H9 (cell line): ENCODE data around the gene VTCN1. TPM values are rescaled to one million over a fixed set of nuclear protein-coding genes. Genes with fewer than 3 reads are reported as not detected.

ENCODE experiments used
- DNase-seq: peaks from one replicate; pipeline ENCODE4 v3.0.0-alpha.2; 2017
- H2AFZ ChIP-seq: one replicate; pipeline ENCODE4 v1.6.1; 2013; ENCODE audit warnings: mild to moderate bottlenecking, low read length, control low read depth, moderate library complexity
- H2AK5ac ChIP-seq: 2 replicates; pipeline ENCODE4 v1.6.1; 2013; ENCODE audit warnings: low read length, control low read depth, mixed read lengths; ENCODE audit not compliant: insufficient read length
- H2BK120ac ChIP-seq: one replicate; pipeline ENCODE4 v1.6.1; 2013; ENCODE audit warnings: low read depth, mild to moderate bottlenecking, low read length, control low read depth, inconsistent platforms; ENCODE audit not compliant: poor library complexity, severe bottlenecking
- H2BK12ac ChIP-seq: 2 replicates; pipeline ENCODE4 v1.6.1; 2013; ENCODE audit warnings: low read length, control low read depth, mixed read lengths, low read depth; ENCODE audit not compliant: insufficient read length
- H2BK15ac ChIP-seq: 2 replicates; pipeline ENCODE4 v1.6.1; 2013; ENCODE audit warnings: low read depth, low read length, control low read depth
- H2BK20ac ChIP-seq: one replicate; pipeline ENCODE4 v1.6.1; 2013; ENCODE audit warnings: low read depth, mild to moderate bottlenecking, low read length, control low read depth, inconsistent platforms; ENCODE audit not compliant: poor library complexity, severe bottlenecking
- H2BK5ac ChIP-seq: 2 replicates; pipeline ENCODE4 v1.6.1; 2013; ENCODE audit warnings: low read length, control low read depth, mixed read lengths; ENCODE audit not compliant: insufficient read length
- H3K14ac ChIP-seq: 2 replicates; pipeline ENCODE4 v1.6.1; 2013; ENCODE audit warnings: low read length, control low read depth; ENCODE audit not compliant: insufficient read depth
- H3K18ac ChIP-seq: 2 replicates; pipeline ENCODE4 v1.6.1; 2013; ENCODE audit warnings: low read depth, mild to moderate bottlenecking, mixed read lengths, low read length, control low read depth; ENCODE audit not compliant: insufficient read length
- H3K23ac ChIP-seq: 2 replicates; pipeline ENCODE4 v1.6.1; 2013; ENCODE audit warnings: low read length, control low read depth, mixed read lengths, low read depth; ENCODE audit not compliant: insufficient read length
- H3K23me2 ChIP-seq: 2 replicates; pipeline ENCODE4 v1.6.1; 2013; ENCODE audit warnings: low read depth, mild to moderate bottlenecking, mixed read lengths, low read length, control low read depth; ENCODE audit not compliant: insufficient read length, poor library complexity, severe bottlenecking
- H3K27ac ChIP-seq: 2 replicates; pipeline ENCODE4 v1.5.1; 2013; ENCODE audit warnings: low read length, control low read depth, mixed read lengths, low read depth; ENCODE audit not compliant: insufficient read length
- H3K27me3 ChIP-seq: 2 replicates; pipeline ENCODE4 v1.6.1; 2013; ENCODE audit warnings: low read length, control low read depth, inconsistent platforms; ENCODE audit not compliant: insufficient read depth
- H3K4ac ChIP-seq: 2 replicates; pipeline ENCODE4 v1.6.1; 2013; ENCODE audit warnings: low read depth, mild to moderate bottlenecking, control low read depth, inconsistent platforms, low read length, moderate library complexity
- H3K4me1 ChIP-seq: 2 replicates; pipeline ENCODE4 v1.6.1; 2013; ENCODE audit warnings: low read length, control low read depth, inconsistent platforms; ENCODE audit not compliant: insufficient read depth
- H3K4me2 ChIP-seq: 2 replicates; pipeline ENCODE4 v1.6.1; 2013; ENCODE audit warnings: low read length, control low read depth, mixed read lengths; ENCODE audit not compliant: insufficient read length, insufficient read depth
- H3K56ac ChIP-seq: 2 replicates; pipeline ENCODE4 v1.6.1; 2013; ENCODE audit warnings: low read depth, mild to moderate bottlenecking, mixed read lengths, low read length, control low read depth; ENCODE audit not compliant: insufficient read length
- H3K79me1 ChIP-seq: 2 replicates; pipeline ENCODE4 v1.6.1; 2013; ENCODE audit warnings: low read depth, mild to moderate bottlenecking, moderate library complexity, low read length, control low read depth, inconsistent platforms; ENCODE audit not compliant: insufficient read depth, poor library complexity, severe bottlenecking
- H3K79me2 ChIP-seq: 2 replicates; pipeline ENCODE4 v1.6.1; 2013; ENCODE audit warnings: low read length, control low read depth, inconsistent platforms; ENCODE audit not compliant: insufficient read depth
- H3K9ac ChIP-seq: 2 replicates; pipeline ENCODE4 v1.6.1; 2013; ENCODE audit warnings: low read length, control low read depth, mixed read lengths; ENCODE audit not compliant: insufficient read length; ENCODE audit errors: extremely low read depth
- H3K9me3 ChIP-seq: one replicate; pipeline ENCODE4 v1.6.1; 2013; ENCODE audit warnings: low read depth, low read length, inconsistent platforms; ENCODE audit not compliant: control insufficient read depth
- H3T11ph ChIP-seq: one replicate; pipeline ENCODE4 v1.6.1; 2013; ENCODE audit warnings: mild to moderate bottlenecking, low read length, control low read depth, inconsistent platforms
- H4K20me1 ChIP-seq: one replicate; pipeline ENCODE4 v1.6.1; 2013; ENCODE audit not compliant: control insufficient read depth, insufficient read length, insufficient read depth
- H4K5ac ChIP-seq: 2 replicates; pipeline ENCODE4 v1.6.1; 2013; ENCODE audit warnings: low read depth, mild to moderate bottlenecking, mixed read lengths, low read length, control low read depth; ENCODE audit not compliant: insufficient read length
- H4K8ac ChIP-seq: replicated peaks from 2 replicates; pipeline ENCODE4 v1.6.1; 2013; ENCODE audit warnings: low read length, control low read depth, mixed read lengths, low read depth; ENCODE audit not compliant: insufficient read length
- H4K91ac ChIP-seq: 2 replicates; pipeline ENCODE4 v1.6.1; 2013; ENCODE audit warnings: low read depth, mild to moderate bottlenecking, moderate library complexity, mixed read lengths, low read length, control low read depth; ENCODE audit not compliant: insufficient read length
- H3K27ac Mint-ChIP-seq, 3 experiments: 2 replicates in 2 of 3; 3 replicates in 1 of 3; pipeline ENCODE4 v1.8.0; 2020 to 2021; ENCODE audit warnings: mixed read lengths in 3 of 3, mild to moderate bottlenecking in 1 of 3, moderate library complexity in 1 of 3
- H3K27me3 Mint-ChIP-seq: 2 replicates; pipeline ENCODE4 v1.8.0; 2021; ENCODE audit warnings: low read depth, mild to moderate bottlenecking, moderate library complexity, mixed read lengths
- H3K36me3 Mint-ChIP-seq, 3 experiments: 2 replicates in 2 of 3; 3 replicates in 1 of 3; pipeline ENCODE4 v1.8.0; 2020 to 2021; ENCODE audit warnings: low read depth in 3 of 3, mixed read lengths in 3 of 3; ENCODE audit not compliant: insufficient read depth in 1 of 3
- H3K4me1 Mint-ChIP-seq, 2 experiments: 2 replicates each; pipeline ENCODE4 v1.8.0; 2020; ENCODE audit warnings: mixed read lengths in 2 of 2
- H3K4me3 Mint-ChIP-seq, 2 experiments: 2 replicates in 1 of 2; 3 replicates in 1 of 2; pipeline ENCODE4 v1.8.0; 2020 to 2021; ENCODE audit warnings: mild to moderate bottlenecking in 2 of 2, mixed read lengths in 2 of 2, moderate library complexity in 1 of 2
- H3K9me3 Mint-ChIP-seq, 2 experiments: 2 replicates in 1 of 2; 3 replicates in 1 of 2; pipeline ENCODE4 v1.8.0; 2020; ENCODE audit warnings: mild to moderate bottlenecking in 2 of 2, mixed read lengths in 2 of 2, moderate library complexity in 1 of 2
- WGBS: extraction: QIAGEN DNeasy Blood & Tissue Kit; methylation state at CpG from one replicate; pipeline ENCODE4 v1.1.7; 2013; ENCODE audit warnings: missing lambda C conversion rate, low lambda C conversion rate, mixed read lengths; ENCODE audit not compliant: insufficient read length; ENCODE audit errors: extremely low coverage; 5-methylcytosine and 5-hydroxymethylcytosine counted together
- total RNA-seq: library from RNA; stranded (reverse); gene quantifications from 2 replicates; pipeline ENCODE4 v1.2.1, GENCODE V29; 2021
- TF ChIP-seq, protein P1 (sequence below): fragments of 200-600 bp; sonication (generic); conservative IDR thresholded peaks from 3 replicates; pipeline ENCODE4 v1.8.0; 2021; ENCODE audit warnings: antibody characterized with exemption, mild to moderate bottlenecking

The VTCN1 gene
- total RNA-seq, 1 experiment from 2014 or later = 0.33 TPM

DNA sequence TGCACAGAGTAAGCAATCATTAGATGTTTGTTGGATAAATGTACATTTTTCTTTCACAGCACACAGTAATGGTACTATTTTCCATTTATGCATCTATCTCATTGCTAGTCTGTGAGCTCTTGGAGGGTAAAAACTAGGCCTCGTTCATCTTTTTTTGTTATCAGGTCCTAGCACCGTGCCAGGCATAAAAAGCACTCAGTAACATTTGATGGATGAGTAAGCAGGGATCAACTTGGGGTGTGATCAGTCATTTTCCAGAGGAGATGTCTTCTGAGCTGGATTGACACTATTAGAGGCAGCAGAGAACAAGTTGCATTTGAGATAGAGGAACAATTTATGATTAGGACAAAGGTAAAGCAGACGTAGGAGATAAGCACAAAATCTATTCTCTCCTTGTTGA lies 4.3 kb upstream of the VTCN1 start:
- H3K56ac ChIP-seq = no peak overlapping the region
- TF ChIP-seq, protein P1, sequence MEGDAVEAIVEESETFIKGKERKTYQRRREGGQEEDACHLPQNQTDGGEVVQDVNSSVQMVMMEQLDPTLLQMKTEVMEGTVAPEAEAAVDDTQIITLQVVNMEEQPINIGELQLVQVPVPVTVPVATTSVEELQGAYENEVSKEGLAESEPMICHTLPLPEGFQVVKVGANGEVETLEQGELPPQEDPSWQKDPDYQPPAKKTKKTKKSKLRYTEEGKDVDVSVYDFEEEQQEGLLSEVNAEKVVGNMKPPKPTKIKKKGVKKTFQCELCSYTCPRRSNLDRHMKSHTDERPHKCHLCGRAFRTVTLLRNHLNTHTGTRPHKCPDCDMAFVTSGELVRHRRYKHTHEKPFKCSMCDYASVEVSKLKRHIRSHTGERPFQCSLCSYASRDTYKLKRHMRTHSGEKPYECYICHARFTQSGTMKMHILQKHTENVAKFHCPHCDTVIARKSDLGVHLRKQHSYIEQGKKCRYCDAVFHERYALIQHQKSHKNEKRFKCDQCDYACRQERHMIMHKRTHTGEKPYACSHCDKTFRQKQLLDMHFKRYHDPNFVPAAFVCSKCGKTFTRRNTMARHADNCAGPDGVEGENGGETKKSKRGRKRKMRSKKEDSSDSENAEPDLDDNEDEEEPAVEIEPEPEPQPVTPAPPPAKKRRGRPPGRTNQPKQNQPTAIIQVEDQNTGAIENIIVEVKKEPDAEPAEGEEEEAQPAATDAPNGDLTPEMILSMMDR = no peak
- no peaks in the 10 kb centered on the region; a peak in 2 of 4 replicates for H3K4me1 Mint-ChIP-seq
- no peak overlapping the region for H2AFZ ChIP-seq
- DNase-seq = no peak
- H3T11ph ChIP-seq = no peak overlapping the region
- H4K20me1 ChIP-seq = no peaks in the 10 kb centered on the region
- no peak overlapping the region for H3K27ac Mint-ChIP-seq
- H3K9me3 ChIP-seq = peaks cover 13% of the 10 kb centered on the region
- peaks cover 31 to 35% of the 10 kb centered on the region in 2 experiments for H3K9me3 Mint-ChIP-seq
- H3K4me3 Mint-ChIP-seq = no peak overlapping the region
- no peak overlapping the region for H3K27ac ChIP-seq
- no peak overlapping the region for H3K4me2 ChIP-seq
- no peak overlapping the region for H3K14ac ChIP-seq
- H2BK120ac ChIP-seq = no peak overlapping the region
- no peak overlapping the region for H2AK5ac ChIP-seq
- no peaks in the 10 kb centered on the region for H3K4me1 ChIP-seq
- H3K27me3 ChIP-seq = no peaks in the 10 kb centered on the region
- no peaks in the 10 kb centered on the region for H3K23me2 ChIP-seq
- H2BK15ac ChIP-seq = no peak overlapping the region
- H2BK5ac ChIP-seq = no peak overlapping the region
- no peak overlapping the region for H3K23ac ChIP-seq
- no peak overlapping the region for H4K8ac ChIP-seq
- H4K91ac ChIP-seq = no peak overlapping the region
- no peak overlapping the region for H2BK12ac ChIP-seq
- no peak overlapping the region for H3K18ac ChIP-seq
- H3K4ac ChIP-seq = no peak overlapping the region
- H3K27me3 Mint-ChIP-seq = peaks cover 3% of the 10 kb centered on the region; the same call in 1 of the 2 replicates
- no peak overlapping the region for H3K9ac ChIP-seq
- H3K79me2 ChIP-seq = no peaks in the 10 kb centered on the region
- peaks cover 10 to 39% (median 20%) of the 10 kb centered on the region in 3 experiments for H3K36me3 Mint-ChIP-seq
- WGBS = no CpG with 5 or more reads among the region's 3 CpGs
- H4K5ac ChIP-seq = no peak overlapping the region
- H2BK20ac ChIP-seq = no peak overlapping the region
- H3K79me1 ChIP-seq = no peaks in the 10 kb centered on the region
